Measurements from ENCODE around the gene ANXA5. TPM values are rescaled to one million over a fixed set of nuclear protein-coding genes. Genes with fewer than 3 reads are reported as not detected.

ANXA5 gene
- total RNA-seq, 2 experiments from 2014 or later, result 28.9 to 40.1 TPM

DNA sequence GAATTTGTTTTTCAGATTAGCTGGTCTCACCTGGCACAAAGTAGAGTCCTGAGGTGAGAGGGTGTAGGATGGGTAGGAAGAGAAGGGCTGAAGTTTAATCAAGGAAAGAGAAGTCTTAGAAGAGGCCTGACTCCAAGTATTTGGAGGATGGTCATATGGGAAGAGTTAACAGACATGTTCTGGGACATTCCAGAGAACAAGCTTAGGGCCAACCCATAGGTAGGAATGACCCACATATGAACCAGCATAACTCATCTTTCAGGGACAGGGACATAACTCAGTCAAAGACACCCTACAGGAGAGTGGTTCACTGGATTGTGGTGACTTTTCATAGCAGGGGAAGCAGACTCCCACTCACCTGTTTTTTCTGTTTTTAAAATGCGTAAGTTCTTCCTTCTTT lies 27.9 kb upstream of the ANXA5 start:
- no TSS peak for BruUV-seq (replicated peaks)
- H3K4me1 ChIP-seq (ENCODE audit: insufficient read depth, low read length, poor library complexity, severe bottlenecking), result no peaks in the 10 kb centered on the region

DNA sequence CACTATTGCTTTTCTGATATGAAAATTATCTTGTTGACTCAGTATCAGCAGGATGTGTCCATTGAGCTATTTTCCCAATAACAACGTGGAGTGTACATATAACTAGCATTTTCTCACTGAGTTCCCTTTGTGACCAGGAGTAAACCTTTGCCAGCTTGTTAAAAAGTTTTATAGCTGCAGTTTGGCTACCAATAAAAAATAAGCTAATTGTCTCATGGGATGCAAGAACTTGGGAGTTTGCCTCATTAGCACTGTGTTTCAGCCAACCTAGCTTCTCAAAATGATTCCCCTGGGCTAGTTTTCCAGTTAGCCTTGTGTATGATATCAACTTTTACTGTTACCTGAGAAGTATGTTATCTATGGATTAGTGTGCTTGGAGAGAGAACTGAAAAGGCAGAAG lies 24.9 kb upstream of the ANXA5 start:
- DNase-seq (ENCODE audit: low spot score), result no peak
- no peaks in the 10 kb centered on the region for H3K9me3 ChIP-seq (ENCODE audit: low read length)
- no peak overlapping the region for H3K4me2 ChIP-seq (ENCODE audit: low read length)
- no peak overlapping the region for H3K4me3 ChIP-seq (ENCODE audit: low read depth, low read length, poor library complexity, severe bottlenecking)
- no peak overlapping the region for H3K27ac ChIP-seq (ENCODE audit: low read depth, low read length, poor library complexity, severe bottlenecking)
- intact Hi-C loops (cut with micrococcal nuclease; ENCODE audit: unreplicated experiment), result loop anchor here (10.0 kb wide), 2 partner anchors 257 to 347 kb away; no protein-coding TSS in a partner anchor
- no peak overlapping the region for H2AFZ ChIP-seq (ENCODE audit: low read length)
- H3K79me2 ChIP-seq (ENCODE audit: insufficient read depth, low read depth, low read length), result no peaks in the 10 kb centered on the region
- H3K4me1 ChIP-seq (ENCODE audit: insufficient read depth, low read length, poor library complexity, severe bottlenecking), result no peaks in the 10 kb centered on the region
- H4K20me1 ChIP-seq (ENCODE audit: insufficient read depth, low read length), result no peaks in the 10 kb centered on the region
- CTCF ChIA-PET (ENCODE audit: unreplicated experiment), result no interaction called here
- no TSS peak for BruUV-seq (replicated peaks)
- H3K36me3 ChIP-seq (ENCODE audit: insufficient read depth, low read length), result no peaks in the 10 kb centered on the region
- POLR2A ChIA-PET, result interaction anchor here (0.9 kb wide), 2 partner anchors 14 to 20 kb away, joined by 3 read pairs; no protein-coding TSS in a partner anchor
- H3K9me2 ChIP-seq (ENCODE audit: insufficient read depth, low read length), result no peaks in the 10 kb centered on the region
- TF ChIP-seq, protein P1, sequence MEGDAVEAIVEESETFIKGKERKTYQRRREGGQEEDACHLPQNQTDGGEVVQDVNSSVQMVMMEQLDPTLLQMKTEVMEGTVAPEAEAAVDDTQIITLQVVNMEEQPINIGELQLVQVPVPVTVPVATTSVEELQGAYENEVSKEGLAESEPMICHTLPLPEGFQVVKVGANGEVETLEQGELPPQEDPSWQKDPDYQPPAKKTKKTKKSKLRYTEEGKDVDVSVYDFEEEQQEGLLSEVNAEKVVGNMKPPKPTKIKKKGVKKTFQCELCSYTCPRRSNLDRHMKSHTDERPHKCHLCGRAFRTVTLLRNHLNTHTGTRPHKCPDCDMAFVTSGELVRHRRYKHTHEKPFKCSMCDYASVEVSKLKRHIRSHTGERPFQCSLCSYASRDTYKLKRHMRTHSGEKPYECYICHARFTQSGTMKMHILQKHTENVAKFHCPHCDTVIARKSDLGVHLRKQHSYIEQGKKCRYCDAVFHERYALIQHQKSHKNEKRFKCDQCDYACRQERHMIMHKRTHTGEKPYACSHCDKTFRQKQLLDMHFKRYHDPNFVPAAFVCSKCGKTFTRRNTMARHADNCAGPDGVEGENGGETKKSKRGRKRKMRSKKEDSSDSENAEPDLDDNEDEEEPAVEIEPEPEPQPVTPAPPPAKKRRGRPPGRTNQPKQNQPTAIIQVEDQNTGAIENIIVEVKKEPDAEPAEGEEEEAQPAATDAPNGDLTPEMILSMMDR (conservative IDR thresholded peaks at IDR 0.05; ENCODE audit: low read length), result no peak
- no peak for TF ChIP-seq EZH2phosphoT487 (IDR thresholded peaks at IDR 0.05; ENCODE audit: borderline replicate concordance, low read depth, low read length)

More for the DNA sequence above, 27.9 kb upstream of the ANXA5 start:
- intact Hi-C loops (cut with micrococcal nuclease; ENCODE audit: unreplicated experiment), result loop anchor here (10.0 kb wide), 2 partner anchors 260 to 350 kb away; no protein-coding TSS in a partner anchor
- no peak overlapping the region for H3K4me2 ChIP-seq (ENCODE audit: low read length)
- H3K4me3 ChIP-seq (ENCODE audit: low read depth, low read length, poor library complexity, severe bottlenecking), result no peak overlapping the region
- H3K9me2 ChIP-seq (ENCODE audit: insufficient read depth, low read length), result no peaks in the 10 kb centered on the region
- no peaks in the 10 kb centered on the region for H4K20me1 ChIP-seq (ENCODE audit: insufficient read depth, low read length)
- no peak overlapping the region for H3K27ac ChIP-seq (ENCODE audit: low read depth, low read length, poor library complexity, severe bottlenecking)
- ChIA-PET POLR2A (interaction anchor here (0.6 to 2.0 kb wide), 3 partner anchors 9 to 46 kb away, joined by 3 to 5 read pairs (median 4); no protein-coding TSS in a partner anchor), CTCF (ENCODE audit: unreplicated experiment) (no interaction called here)
- no peak for TF ChIP-seq EZH2phosphoT487 (IDR thresholded peaks at IDR 0.05; ENCODE audit: borderline replicate concordance, low read depth, low read length)
- TF ChIP-seq, protein P1 (conservative IDR thresholded peaks at IDR 0.05; ENCODE audit: low read length), result no peak
- no peak for DNase-seq (ENCODE audit: low spot score)
- H3K79me2 ChIP-seq (ENCODE audit: insufficient read depth, low read depth, low read length), result no peaks in the 10 kb centered on the region
- no peaks in the 10 kb centered on the region for H3K9me3 ChIP-seq (ENCODE audit: low read length)
- H3K36me3 ChIP-seq (ENCODE audit: insufficient read depth, low read length), result no peaks in the 10 kb centered on the region
- H2AFZ ChIP-seq (ENCODE audit: low read length), result no peak overlapping the region

DNA sequence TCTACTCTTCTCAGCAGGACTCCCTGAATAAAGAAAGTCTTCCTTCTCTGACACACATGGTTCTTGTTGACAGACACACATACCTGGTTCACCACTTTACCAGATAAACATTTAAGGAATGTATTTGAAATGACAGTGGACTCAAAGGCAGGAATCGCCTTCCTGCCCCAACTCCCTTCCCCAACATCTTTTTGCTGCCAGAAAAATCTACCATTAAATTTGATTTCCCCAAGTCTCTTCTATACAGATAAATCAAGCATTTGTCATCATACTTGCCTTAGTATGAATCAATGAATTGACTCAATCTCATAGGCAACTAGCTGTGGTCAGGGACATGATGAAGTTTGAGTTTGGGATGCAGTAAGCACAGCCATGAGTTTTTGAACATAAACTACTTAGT lies 23.3 kb upstream of the ANXA5 start:
- TF ChIP-seq EZH2phosphoT487 (IDR thresholded peaks at IDR 0.05; ENCODE audit: borderline replicate concordance, low read depth, low read length), result no peak
- TF ChIP-seq, protein P1 (conservative IDR thresholded peaks at IDR 0.05; ENCODE audit: low read length), result no peak
- H3K79me2 ChIP-seq (ENCODE audit: insufficient read depth, low read depth, low read length), result no peaks in the 10 kb centered on the region
- H4K20me1 ChIP-seq (ENCODE audit: insufficient read depth, low read length), result no peaks in the 10 kb centered on the region
- H3K4me3 ChIP-seq (ENCODE audit: low read depth, low read length, poor library complexity, severe bottlenecking), result no peak overlapping the region
- no peaks in the 10 kb centered on the region for H3K9me3 ChIP-seq (ENCODE audit: low read length)
- no peak overlapping the region for H3K4me2 ChIP-seq (ENCODE audit: low read length)
- ChIA-PET POLR2A (no interaction called here), CTCF (ENCODE audit: unreplicated experiment) (no interaction called here)
- BruUV-seq (replicated peaks), result no TSS peak
- no peaks in the 10 kb centered on the region for H3K9me2 ChIP-seq (ENCODE audit: insufficient read depth, low read length)
- no peak overlapping the region for H2AFZ ChIP-seq (ENCODE audit: low read length)
- no peaks in the 10 kb centered on the region for H3K36me3 ChIP-seq (ENCODE audit: insufficient read depth, low read length)
- no peaks in the 10 kb centered on the region for H3K4me1 ChIP-seq (ENCODE audit: insufficient read depth, low read length, poor library complexity, severe bottlenecking)
- intact Hi-C loops (cut with micrococcal nuclease; ENCODE audit: unreplicated experiment), result loop anchor here (10.0 kb wide), 2 partner anchors 255 to 345 kb away; no protein-coding TSS in a partner anchor
- no peak for DNase-seq (ENCODE audit: low spot score)
- H3K27ac ChIP-seq (ENCODE audit: low read depth, low read length, poor library complexity, severe bottlenecking), result no peak overlapping the region

Data from OCI-LY7 (cell line).